ENCODE measurements around the gene FYN. TPM values are rescaled to one million over a fixed set of nuclear protein-coding genes. Genes with fewer than 3 reads are reported as not detected.

FYN gene
- total and polyA plus RNA-seq, 9 of the 15 experiments (the other 6 are each of a cell fraction or from before 2014, with no cell fraction given), result 2.9 to 22.1 (median 11.4) TPM

DNA sequence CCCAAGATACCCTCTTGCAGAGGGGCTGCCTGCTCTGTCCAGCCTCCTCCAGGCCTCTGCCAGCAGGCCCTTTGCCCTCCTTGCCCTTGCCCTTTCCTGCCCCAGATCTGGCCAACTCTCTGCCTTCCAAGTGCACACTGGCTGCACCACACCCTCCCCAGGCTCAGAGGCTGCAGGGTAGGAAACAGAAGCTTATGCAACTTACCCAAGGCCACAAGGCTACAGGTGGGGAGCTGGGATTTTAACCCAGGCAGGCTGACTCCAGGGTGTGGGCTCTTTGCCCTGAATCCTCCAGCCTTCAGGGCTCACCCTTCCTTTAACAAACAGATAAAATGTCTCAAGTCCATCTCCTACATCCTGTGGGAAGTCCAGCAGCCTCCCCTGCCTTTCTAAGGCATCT is 253.1 kb downstream of the FYN start:
- Histone ChIP-seq H3K4me3 (no peak overlapping the region), H3K4me1 (replicated peaks in 1 of 2; ENCODE audit: control insufficient read depth in 2 of 2, insufficient read depth in 2 of 2, low read length in 2 of 2) (peaks cover 7 to 8% of the 10 kb centered on the region in 2 experiments; a peak in 4 of 5 replicates), H3K9me3 (replicated peaks; ENCODE audit: control insufficient read depth, insufficient read depth, low read depth, low read length) (no peaks in the 10 kb centered on the region), H3K9ac (ENCODE audit: insufficient read depth in 1 of 2, low read depth in 2 of 2, low read length in 2 of 2) (no peak overlapping the region), H3K9me1 (ENCODE audit: control insufficient read depth, insufficient read depth, low read length) (no peaks in the 10 kb centered on the region), H3K27me3 (ENCODE audit: control insufficient read depth in 2 of 2, insufficient read depth in 2 of 2, low read length in 2 of 2) (peaks cover 23 to 62% of the 10 kb centered on the region in 2 experiments), H3K79me2 (ENCODE audit: control insufficient read depth, insufficient read depth, low read length) (no peaks in the 10 kb centered on the region), H2AFZ (ENCODE audit: low read depth, low read length) (no peak overlapping the region), H3K36me3 (ENCODE audit: control insufficient read depth, insufficient read depth, low read length) (no peaks in the 10 kb centered on the region), H3K4me2 (ENCODE audit: insufficient read depth, low read length) (no peak overlapping the region), H4K20me1 (replicated peaks; ENCODE audit: control insufficient read depth, insufficient read depth, low read length) (no peaks in the 10 kb centered on the region), H3K27ac (ENCODE audit: extremely low read depth, low read depth, low read length) (no peak overlapping the region)
- ATAC-seq (no peak), FAIRE-seq (no peak), DNase-seq (ENCODE audit: extremely low read depth in 1 of 4, low spot score in 3 of 4) (no peak)
- ChIA-PET CTCF (ENCODE audit: low intra/inter-chr PET ratio) (no interaction called here), POLR2A (interaction anchor here (0.5 kb wide), 1 partner anchor 326 kb away, joined by 4 read pairs; no protein-coding TSS in a partner anchor)
- BruUV-seq (replicated peaks), result no TSS peak
- intact Hi-C loops (cut with micrococcal nuclease) (no loop called here), in situ Hi-C loops (cut with MboI) (no loop called here)
- TF ChIP-seq, protein P1, sequence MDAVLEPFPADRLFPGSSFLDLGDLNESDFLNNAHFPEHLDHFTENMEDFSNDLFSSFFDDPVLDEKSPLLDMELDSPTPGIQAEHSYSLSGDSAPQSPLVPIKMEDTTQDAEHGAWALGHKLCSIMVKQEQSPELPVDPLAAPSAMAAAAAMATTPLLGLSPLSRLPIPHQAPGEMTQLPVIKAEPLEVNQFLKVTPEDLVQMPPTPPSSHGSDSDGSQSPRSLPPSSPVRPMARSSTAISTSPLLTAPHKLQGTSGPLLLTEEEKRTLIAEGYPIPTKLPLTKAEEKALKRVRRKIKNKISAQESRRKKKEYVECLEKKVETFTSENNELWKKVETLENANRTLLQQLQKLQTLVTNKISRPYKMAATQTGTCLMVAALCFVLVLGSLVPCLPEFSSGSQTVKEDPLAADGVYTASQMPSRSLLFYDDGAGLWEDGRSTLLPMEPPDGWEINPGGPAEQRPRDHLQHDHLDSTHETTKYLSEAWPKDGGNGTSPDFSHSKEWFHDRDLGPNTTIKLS (IDR thresholded peaks at IDR 0.05; ENCODE audit: borderline replicate concordance, low read depth), result no peak
- TF ChIP-seq NCOR1 (IDR thresholded peaks at IDR 0.05) (no peak), SIN3B (IDR thresholded peaks at IDR 0.05; ENCODE audit: low read depth) (no peak), HMG20A (CRISPR knock-in tag; conservative IDR thresholded peaks at IDR 0.05) (no peak), ZNF146 (CRISPR knock-in tag; IDR thresholded peaks at IDR 0.05; ENCODE audit: unreplicated experiment) (no peak), ZNF232 (CRISPR knock-in tag; IDR thresholded peaks at IDR 0.05) (no peak), MBD2 (IDR thresholded peaks at IDR 0.05; ENCODE audit: borderline replicate concordance, low read depth) (no peak), ZFPM2 (CRISPR knock-in tag; IDR thresholded peaks at IDR 0.05) (no peak), KLF13 (tag; IDR thresholded peaks at IDR 0.05; ENCODE audit: borderline replicate concordance, low read depth) (no peak), STAT5B (CRISPR knock-in tag; IDR thresholded peaks at IDR 0.05) (no peak), SETDB1 (IDR thresholded peaks at IDR 0.05; ENCODE audit: low read length) (no peak)
- TF ChIP-seq, protein P2, sequence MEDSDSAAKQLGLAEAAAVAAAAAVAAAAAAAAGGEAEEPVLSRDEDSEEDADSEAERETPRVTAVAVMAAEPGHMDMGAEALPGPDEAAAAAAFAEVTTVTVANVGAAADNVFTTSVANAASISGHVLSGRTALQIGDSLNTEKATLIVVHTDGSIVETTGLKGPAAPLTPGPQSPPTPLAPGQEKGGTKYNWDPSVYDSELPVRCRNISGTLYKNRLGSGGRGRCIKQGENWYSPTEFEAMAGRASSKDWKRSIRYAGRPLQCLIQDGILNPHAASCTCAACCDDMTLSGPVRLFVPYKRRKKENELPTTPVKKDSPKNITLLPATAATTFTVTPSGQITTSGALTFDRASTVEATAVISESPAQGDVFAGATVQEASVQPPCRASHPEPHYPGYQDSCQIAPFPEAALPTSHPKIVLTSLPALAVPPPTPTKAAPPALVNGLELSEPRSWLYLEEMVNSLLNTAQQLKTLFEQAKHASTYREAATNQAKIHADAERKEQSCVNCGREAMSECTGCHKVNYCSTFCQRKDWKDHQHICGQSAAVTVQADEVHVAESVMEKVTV (CRISPR knock-in tag; IDR thresholded peaks at IDR 0.05), result no peak
- TF ChIP-seq, protein P3, sequence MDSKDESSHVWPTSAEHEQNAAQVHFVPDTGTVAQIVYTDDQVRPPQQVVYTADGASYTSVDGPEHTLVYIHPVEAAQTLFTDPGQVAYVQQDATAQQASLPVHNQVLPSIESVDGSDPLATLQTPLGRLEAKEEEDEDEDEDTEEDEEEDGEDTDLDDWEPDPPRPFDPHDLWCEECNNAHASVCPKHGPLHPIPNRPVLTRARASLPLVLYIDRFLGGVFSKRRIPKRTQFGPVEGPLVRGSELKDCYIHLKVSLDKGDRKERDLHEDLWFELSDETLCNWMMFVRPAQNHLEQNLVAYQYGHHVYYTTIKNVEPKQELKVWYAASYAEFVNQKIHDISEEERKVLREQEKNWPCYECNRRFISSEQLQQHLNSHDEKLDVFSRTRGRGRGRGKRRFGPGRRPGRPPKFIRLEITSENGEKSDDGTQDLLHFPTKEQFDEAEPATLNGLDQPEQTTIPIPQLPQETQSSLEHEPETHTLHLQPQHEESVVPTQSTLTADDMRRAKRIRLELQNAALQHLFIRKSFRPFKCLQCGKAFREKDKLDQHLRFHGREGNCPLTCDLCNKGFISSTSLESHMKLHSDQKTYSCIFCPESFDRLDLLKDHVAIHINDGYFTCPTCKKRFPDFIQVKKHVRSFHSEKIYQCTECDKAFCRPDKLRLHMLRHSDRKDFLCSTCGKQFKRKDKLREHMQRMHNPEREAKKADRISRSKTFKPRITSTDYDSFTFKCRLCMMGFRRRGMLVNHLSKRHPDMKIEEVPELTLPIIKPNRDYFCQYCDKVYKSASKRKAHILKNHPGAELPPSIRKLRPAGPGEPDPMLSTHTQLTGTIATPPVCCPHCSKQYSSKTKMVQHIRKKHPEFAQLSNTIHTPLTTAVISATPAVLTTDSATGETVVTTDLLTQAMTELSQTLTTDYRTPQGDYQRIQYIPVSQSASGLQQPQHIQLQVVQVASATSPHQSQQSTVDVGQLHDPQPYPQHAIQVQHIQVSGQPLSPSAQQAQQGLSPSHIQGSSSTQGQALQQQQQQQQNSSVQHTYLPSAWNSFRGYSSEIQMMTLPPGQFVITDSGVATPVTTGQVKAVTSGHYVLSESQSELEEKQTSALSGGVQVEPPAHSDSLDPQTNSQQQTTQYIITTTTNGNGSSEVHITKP (IDR thresholded peaks at IDR 0.05; ENCODE audit: partially characterized antibody), result no peak
- TF ChIP-seq, protein P4, sequence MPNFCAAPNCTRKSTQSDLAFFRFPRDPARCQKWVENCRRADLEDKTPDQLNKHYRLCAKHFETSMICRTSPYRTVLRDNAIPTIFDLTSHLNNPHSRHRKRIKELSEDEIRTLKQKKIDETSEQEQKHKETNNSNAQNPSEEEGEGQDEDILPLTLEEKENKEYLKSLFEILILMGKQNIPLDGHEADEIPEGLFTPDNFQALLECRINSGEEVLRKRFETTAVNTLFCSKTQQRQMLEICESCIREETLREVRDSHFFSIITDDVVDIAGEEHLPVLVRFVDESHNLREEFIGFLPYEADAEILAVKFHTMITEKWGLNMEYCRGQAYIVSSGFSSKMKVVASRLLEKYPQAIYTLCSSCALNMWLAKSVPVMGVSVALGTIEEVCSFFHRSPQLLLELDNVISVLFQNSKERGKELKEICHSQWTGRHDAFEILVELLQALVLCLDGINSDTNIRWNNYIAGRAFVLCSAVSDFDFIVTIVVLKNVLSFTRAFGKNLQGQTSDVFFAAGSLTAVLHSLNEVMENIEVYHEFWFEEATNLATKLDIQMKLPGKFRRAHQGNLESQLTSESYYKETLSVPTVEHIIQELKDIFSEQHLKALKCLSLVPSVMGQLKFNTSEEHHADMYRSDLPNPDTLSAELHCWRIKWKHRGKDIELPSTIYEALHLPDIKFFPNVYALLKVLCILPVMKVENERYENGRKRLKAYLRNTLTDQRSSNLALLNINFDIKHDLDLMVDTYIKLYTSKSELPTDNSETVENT (CRISPR knock-in tag; IDR thresholded peaks at IDR 0.05), result no peak

Measured in K562 (cell line).